IMR-90 (cell line): ENCODE measurements around the gene MFRP.

Experiments used
- BHLHE40 ChIP-seq: fragments of 150-350 bp; IDR thresholded peaks from 2 replicates; pipeline ENCODE4 v1.6.1; 2016; ENCODE audit warnings: mild to moderate bottlenecking, low read depth, low read length
- POLR2A ChIP-seq: IDR thresholded peaks from 2 replicates; pipeline ENCODE4 v1.6.1; 2012; ENCODE audit warnings: mild to moderate bottlenecking, low read depth, low read length

DNA sequence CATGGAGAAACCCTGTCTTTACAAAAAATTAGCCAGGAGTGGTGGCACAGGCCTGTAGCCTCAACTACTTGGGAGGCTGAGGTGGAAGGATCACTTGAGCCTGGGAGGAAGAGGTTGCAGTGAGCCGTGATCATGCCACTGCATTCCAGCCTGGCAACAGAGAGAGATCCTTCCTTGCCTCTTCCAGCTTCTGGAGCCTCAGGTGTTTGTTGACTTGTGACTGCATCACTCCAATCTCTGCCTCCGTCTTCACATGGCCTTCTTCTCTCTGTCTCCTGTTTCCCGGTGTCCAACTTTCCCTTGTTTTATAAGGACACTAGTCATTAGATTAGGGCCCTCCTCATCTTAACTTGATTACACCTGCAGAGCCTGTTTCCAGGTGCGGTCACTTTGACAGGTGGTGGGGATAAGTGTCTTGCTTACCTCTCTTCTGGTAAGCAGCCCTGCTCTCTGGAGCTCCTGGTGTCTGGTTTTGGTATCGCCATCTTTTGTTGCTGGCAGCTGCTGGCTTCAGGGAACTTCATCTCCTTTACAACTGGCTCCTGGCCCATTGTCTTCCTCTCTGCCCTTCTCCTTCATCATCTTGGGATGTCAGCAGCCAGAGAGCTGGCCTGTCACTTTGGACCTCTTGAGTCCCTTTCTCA is 43.2 kb upstream of the MFRP start:
- TF ChIP-seq BHLHE40 (no peak), POLR2A (no peak)
